HG03095 (cell line): ENCODE measurements around the gene CCDC149.

Source experiments
- ATAC-seq: cut with Tn5 transposase; IDR thresholded peaks from one replicate; pipeline ENCODE4 v1.9.1; 2021; ENCODE audit warnings: moderate library complexity; ENCODE audit not compliant: unreplicated experiment

CCDC149 gene

DNA sequence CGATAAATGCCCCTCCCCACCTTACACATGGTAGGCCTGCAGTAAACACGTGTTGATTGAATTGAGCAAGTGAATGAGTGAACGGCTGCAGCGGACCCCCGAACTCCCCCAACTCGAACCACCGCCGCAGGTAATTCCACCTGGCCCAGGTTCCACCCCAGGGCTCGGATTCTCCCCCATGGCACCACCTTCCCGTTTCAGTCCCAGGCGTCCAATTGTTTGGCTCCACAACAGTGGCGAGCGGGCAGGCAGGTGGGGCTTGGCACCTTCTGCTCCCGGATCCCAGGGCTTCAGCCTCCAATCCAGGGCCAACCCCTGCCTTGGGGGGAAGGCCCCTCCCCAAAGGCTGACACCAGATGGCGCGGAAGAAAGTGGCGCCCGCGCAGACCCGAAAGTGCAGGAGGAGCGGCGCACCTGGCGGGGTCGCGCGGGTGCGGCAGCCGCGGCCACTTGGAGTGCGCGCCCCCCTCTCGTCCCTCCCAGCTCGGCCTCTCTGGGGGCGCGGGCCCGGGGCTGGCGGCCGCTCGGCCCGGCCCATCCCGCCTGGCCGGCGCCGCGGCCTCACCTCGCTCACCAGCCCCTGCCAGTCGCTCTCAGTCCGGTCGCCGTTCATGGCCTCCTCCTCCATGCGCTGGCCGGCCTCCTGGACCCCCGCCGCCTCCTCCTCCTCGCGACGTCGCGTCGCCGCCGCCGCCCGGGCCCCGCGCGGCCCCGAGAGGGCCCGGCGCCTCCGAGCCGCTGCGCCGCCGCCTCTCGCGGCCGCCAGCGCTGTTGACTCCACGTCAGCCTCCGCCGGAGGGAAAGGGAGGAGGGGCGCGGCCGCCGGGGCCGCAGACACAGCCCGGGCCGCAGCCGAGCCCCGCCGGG lies at the start of gene CCDC149:
Gene CCDC149 (minus strand): TSS at position 791 of the 867 bp plus-strand sequence. CDS start 178 bp downstream, at position 613.
- no peak for ATAC-seq

DNA sequence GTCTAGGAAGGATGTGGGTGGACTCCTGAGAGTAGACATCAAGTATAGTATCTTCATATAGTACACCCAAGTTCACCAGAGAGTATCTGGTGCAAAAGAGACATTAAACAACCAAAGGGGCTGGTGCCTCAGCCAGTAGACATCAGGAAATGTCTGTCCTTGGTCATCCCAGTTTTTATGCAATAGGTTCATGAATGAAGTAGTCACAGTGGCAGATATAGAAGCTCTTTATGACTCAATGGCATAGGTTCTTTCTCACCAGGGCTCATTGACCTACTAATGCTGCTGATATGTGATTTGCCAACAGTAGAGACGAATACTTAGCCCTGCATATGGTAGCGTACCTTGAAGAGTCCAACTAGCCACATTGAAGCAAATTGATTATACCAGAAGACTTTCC lies 45.0 kb upstream of the CCDC149 start:
- no peak for ATAC-seq

DNA sequence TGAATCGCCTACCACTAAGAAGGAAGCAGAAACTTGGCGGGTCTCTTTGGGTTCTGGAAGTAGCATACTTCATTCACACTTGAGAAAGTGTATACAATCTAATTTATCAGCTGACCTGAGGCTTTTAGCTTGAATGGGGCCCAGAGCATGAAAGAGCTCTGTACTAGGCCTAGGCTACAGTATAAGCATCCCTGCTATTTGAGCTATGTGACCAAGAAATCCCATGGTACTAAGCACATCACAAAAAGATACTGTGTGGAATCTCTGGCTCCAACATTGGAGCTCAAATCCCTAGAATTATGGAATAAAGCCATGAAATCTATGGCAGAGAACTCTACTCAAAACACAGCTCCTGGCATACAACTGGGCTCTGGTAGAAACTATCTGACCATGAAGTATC lies 43.9 kb upstream of the CCDC149 start:
- ATAC-seq: no peak

DNA sequence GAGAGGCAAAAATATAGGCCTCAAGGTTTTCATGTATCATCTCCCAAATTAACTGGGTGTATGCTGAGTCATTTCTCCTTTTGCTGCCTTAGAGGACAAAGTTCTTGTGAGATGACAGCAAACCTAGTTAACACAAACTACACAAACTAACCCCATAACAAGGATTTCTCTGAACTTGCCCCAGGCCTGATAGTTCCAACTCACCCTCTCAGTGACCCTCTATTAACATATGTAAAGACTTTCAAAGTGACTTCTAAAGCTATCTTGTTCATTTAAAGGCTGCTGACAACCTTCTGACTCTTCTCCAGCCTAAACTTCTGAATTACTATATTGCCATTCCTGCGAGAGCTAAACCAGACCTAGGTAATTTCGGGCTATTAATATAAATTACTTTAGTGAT lies 43.2 kb upstream of the CCDC149 start:
- ATAC-seq: no peak

DNA sequence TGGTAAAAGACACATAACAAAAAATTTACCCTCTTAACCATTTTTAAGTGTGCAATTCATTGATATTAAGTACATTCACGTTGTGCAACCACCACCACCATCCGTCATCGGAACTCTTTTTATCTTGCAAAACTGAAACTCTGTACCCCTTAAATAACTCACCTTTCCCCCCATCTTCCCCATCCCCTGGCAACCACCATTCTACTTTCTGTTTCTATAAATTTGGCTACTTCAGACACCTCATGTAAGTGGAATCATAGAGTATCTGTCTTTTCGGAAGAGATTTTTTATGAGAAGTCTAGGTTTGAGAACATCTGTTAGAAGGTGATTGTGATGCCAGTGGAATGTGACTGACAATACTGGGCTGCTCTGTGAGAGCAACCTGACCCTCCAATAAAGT lies 39.8 kb upstream of the CCDC149 start:
- no peak for ATAC-seq

DNA sequence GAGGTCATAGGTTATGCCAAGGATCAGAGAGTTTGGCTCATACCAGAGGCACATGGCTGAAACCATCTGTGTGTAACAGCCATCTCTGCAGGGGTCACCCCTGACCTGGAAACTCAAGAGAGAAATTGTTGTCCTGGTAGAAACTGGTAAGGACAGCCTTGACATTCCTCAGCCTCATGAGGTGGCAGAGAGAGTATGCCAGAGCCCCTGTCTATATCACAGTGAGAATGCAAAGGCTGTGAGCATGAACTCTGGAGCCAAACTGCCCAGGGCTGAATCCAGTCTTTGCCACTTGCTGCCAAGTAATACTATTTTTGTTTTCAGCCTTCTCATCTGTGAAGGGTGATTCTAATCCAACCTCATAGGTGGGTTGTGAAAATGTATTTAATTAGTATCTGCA lies 37.1 kb upstream of the CCDC149 start:
- no peak for ATAC-seq

DNA sequence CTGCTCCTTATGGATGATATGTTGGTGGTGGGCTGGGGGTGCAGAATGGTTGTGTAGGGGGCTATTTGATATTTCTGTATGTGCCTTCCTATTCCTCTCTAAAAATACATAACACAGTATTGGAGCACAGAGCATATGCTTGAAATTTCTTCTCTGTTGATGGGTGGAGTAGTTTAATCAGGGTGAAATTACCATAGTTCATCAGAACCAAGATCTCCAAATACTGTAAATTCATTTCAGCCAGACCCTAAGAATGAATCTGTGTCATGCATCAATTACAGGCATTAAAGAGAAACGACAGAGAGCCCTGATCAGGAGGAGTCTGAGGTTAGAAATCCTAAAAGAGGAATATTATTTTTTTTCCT lies 25.1 kb upstream of the CCDC149 start:
- no peak for ATAC-seq

DNA sequence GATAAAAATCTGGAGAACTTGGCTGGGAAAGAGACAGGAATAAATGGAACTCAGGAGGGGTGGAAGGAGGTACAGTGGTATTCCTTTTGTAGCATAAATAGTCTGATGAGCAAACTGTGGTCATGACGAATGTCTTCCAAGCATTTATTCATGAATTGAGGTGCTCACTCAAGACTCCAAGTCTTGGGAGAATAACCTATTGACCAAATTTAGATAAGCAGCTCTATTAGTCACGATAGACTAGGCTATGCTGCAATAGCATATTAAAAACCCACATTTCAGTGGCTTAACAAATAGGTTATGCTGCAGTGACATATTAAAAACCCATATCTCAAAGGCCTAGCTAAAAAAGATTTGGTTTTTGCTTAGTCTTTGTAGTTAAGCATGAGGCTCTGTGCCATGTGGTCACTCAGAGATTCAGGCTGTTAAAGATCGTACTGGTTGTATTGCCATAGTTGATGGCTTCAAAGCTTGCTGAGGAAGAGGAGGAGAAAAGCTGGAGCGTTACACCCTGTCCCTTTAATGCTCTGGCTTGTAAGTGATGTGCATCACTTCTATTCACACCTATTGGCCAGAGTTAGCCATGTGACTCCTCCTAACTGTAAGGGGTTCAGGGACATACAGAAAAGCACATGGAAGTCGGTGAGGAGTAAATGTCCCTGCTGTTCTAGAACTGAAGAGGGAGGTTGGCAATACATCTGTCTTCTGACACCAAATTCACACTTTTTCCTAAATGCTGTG lies 24.5 kb upstream of the CCDC149 start:
- ATAC-seq: no peak

DNA sequence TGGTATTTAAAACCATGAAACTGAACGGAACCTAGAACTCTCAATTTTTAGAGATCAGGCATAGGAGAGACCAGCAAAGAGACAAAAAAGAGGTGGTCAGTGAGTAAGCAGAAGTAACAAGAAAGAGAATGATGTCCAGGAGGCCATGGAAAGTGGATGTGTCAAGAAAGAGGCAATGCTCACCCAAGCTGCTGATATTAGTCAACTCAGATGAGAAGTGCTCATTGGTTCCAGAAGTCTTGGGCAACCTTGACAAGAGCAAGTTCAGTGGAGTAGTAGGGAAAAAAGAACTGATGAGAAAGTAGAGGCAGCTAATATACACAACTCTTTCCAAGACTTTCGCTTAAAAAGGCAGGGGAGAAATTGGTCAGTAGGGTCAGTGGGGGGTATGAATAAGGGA lies 23.0 kb upstream of the CCDC149 start:
- ATAC-seq: no peak

DNA sequence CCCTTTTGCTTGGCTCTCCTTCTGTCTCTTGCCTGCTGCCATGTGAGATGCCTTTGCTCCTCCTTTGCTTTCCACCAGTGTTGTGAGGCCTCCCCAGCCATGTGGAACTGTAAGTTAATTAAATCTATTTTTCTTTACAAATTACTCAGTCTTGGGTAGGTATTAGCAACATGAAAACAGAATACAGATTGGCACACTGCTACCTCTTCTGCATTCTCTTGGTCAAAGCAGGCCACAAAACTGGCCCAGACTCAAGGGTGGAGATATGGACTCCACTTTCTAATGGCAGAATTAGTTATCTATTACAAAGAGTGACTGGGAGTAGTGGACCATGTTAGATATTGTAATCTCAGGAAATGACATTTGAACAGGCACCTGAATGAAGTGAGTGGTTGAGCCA lies 21.5 kb upstream of the CCDC149 start:
- ATAC-seq: no peak

DNA sequence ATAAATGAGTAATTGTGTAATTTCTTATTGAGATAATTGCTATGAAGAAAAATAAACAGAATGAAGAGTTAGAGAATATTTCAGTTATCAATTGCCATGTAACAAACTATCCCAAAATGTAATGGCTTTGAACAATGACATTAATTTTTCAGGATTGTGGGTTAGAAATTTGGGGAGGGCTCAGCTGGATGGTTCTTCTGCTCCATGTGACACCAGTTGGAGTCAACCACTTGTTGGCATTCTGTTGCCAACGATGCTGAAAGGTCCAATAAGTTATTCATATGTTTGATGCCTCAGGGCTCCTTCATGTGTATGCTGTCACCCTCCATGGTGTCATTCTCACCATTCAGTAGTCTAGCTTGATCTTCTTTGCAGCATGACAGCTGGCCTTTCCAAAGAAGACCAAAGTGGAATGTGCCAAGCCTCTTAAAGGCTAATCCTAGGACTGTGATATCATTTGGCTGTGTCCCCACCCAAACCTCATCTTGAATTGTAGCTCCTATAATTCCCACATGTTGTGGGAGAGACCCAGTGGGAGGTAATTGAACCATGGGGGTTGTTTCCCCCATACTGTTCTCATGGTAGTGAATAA lies 20.9 kb upstream of the CCDC149 start:
- no peak for ATAC-seq

DNA sequence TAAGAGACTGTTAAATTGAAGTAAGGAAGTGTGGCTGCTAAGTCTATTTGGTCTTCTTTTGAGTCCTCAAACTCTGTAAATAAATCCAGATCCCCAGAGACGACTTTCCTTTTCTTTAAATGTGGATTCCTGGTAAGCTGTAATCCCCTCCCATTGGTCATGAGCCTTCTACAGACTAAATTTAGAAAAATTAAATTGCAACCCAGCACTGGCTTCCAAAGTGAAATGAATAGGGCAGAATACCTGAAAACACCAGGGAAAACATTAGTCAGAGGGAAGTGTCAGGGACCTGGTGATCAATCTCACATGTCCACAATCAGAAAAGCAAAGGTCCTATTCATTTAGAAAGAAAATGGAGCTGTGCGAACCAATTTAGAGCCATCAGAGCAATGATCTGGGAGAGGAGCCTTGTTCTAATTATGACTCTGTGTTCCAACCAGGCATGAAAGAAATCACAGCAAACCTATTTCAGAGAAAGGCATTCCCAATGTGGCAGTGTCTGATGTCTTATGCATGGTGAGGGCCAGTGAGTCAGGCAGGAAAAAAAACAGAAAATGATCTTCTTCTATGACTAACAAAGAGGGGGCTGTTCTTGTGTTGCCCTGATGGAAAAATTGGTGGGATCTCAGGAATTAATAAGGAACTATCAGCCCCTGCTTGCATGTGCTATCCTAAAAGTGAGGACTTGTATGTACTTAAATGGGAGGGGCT lies 19.8 kb upstream of the CCDC149 start:
- no peak for ATAC-seq

DNA sequence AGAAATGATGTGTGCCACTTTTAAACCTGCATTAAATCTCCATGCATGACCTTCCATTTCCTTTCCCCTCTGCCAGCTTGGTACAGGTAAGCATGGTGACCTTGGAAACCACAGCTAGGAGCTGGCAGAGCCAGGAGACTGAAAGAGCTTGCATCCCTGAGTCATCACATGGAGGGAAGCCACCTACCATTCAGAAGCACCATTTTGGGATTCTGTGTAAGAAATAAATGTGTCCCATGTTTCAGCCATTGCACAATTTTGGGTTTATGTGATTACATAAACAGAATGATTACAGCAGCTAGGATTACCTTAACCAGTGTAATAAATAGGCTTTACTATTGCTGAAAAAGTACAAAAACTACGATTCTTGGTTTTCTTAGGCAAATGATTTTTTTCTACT lies 17.3 kb upstream of the CCDC149 start:
- ATAC-seq: no peak

DNA sequence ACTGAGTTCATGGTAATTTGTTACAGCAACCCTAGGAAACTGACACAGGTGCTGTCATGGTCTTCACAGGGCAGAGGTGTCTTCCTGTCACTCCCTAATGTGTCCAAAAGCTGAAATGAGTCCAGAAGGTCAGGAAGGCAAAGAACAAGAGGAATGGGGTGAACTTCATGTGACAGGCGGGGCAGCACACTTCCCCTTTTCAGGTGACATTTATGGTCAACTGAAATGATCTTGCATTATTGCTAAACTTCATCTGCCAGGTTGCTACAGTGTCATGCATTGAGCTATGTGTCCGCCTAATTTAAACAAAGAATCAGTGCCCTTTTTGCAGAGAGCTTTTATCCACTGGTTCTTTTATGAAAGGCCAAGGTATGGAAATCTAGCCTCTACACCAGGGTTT lies 15.9 kb upstream of the CCDC149 start:
- ATAC-seq: no peak

DNA sequence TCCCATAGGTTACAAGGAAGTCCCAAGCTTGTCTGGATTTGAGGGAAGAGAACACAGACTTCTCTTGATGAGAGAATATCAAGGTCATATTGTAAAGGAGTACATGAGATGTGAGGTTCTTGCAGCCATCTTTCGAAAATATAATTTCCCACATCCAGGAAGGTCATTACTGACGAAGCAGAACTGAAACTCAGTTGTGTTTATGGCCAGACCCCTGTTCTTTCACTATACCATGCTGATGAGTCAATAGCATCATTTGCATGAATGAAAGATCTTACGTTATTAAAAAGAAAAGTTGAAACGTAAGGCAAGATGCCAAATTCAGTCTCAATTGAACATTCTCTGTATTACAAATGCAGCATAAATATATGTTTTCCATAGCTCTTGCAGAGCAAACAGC lies 14.2 kb upstream of the CCDC149 start:
- ATAC-seq: no peak

DNA sequence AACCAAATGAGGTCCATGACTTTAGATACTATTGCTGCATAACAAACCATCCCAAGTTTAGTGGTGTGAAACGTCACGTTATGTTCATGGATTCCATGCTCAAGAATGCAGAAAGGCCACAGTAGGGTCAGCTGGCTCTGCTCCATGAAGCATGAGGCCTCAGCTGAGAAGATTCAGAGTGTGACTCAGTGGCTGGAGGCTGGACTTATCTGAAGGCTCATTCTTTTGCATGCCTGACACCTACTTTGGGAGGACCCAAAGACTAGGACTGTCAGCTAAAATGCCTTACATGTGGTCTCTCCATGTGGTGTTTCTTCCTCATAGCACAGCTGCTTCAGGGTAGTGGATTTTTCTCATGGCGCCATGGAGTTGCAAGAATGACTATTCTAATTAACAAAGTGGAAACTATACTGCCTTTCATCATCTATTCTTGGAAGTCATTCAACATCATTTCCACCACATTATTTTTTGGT lies 11.5 kb upstream of the CCDC149 start:
- ATAC-seq: no peak

DNA sequence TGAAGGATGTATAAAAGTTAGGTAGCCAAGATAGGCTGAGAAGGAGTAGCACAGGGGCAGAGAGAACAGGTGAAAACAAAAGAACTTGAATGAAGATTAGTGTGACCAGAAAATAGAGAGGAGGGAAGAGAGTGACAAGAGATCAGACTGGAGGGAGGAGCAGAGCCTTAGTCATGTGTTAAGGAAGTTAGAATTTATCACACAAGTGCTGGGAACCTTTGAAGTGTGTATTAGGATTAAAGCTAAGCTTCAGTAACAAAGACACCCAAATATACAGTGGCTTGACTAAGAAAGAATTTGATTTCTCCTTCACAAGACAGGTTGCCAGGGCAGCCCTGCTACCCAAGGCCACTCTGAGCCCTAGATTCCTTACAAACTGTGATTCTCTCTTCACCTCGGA lies 10.7 kb upstream of the CCDC149 start:
- no peak for ATAC-seq

DNA sequence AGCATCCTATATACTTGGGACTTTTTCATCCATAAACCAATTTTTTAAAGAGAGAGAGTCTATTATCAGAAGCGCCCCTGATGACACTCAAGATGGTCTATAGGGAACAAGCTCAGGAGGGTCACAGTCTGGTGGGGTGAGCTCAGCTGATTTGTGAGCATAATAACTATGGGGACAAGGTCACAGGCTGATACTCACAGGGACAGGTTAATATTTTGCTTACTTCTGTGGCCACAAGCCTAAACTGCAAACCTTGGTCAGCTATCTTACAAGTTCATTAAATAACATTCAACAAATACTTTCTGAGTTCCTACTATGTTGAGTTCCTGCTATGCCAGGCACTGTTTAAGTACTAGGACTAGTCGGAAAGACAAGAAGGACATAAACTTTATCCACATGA lies 10.2 kb upstream of the CCDC149 start:
- ATAC-seq: no peak

DNA sequence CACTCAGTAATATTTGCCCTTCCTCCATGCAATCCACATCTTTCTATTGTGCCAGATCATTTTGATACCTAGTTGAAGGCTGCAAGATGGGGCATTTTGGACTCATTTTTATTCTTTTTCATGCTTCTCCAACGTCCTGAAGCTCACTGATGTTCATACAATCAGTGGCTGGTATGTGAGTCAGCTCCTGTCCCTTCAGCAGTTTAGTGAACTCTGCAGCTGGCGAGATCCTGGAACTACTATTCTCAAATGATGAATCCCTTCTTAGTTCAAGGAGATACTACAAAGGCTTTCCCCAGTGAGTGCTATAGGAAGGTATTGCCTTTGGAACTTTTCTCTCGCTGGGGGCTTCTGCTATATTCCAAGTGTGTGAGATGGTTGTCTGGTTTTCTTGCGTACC lies 9.6 kb upstream of the CCDC149 start:
- no peak for ATAC-seq

DNA sequence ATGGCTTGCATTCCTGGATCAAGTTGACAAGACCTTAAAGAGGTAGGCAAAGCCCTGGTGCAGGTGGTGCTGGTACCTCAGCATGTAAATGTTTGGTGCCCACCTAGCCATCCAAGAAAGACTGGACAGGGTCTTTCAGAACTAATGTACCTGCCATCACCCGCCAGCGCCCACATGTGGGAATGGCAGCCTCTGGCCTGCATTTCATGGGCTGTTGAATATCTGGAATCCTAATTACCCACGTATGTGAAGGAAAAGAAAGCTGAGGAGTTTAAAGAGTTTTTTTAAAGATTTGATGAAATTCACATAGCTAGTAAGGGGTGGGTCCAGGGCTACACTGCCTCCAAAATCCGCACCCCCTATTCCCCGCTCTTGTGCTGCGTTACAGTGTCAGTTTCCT lies 8.6 kb upstream of the CCDC149 start:
- no peak for ATAC-seq

DNA sequence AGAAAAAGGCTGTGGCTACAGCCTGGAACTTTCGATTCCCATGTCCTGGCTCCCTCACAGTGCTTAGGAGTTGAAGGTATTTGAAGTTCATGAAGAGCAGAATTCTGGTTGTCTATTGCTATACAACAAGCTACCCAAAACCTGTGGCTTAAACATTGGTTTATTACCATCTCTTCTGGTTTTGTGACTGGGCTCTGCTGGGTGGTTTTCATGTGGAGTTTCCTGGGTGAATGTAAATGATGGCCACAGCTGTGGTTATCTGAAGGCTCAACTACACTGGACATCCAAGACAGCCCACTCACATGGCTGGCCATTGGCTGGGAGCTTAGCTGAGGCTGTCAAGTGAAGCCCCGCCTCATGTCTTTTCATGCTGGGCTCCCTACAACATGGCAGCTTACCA lies 7.2 kb upstream of the CCDC149 start:
- no peak for ATAC-seq
